Activated T-cell treated with anti-CD3 and anti-CD28 coated beads for 48 hours (primary cell): Measurements from ENCODE around the gene PCGF1.

Source experiments
- DNase-seq: peaks from one replicate; pipeline ENCODE4 v3.0.0-alpha.2; 2020; ENCODE audit warnings: low read depth

PCGF1 gene

DNA sequence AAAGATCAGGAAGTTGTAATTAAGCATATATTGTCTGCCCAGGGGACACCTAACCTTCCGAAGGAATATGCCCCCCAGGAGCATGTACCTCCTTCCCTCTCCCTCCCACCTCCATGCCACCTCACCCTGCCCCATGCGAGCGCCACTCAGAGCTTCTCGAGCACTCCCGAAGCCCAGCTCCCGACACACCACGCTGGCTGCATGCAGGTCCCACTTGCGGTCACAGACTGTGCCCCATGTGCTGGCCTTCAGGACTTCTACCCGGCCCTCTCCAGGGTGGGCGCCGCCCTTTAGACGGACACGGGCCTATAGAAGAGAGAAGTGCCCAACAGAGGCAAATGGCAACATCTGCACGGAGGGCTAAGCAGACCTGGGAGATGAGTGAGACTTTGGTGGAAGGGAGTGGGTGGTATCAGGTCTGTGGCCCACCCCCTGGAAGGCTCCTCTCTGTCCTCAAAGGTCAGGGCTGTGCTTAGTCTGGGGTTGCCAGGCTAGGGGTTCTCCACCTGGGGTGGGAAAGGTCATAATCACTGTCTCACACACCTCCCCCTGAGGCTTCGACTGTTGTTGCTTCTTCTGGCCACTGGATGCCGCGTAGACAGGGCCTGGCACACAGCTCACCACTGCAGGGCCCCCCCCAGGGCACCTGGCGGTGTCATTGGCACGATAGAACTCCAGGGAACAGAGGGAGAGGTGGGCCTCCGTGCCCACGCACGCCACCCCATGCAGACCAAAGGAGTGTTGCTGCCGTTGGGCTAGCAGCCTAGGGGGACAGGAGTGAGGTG, 28.9 kb upstream of the PCGF1 start:
- DNase-seq, result no peak

DNA sequence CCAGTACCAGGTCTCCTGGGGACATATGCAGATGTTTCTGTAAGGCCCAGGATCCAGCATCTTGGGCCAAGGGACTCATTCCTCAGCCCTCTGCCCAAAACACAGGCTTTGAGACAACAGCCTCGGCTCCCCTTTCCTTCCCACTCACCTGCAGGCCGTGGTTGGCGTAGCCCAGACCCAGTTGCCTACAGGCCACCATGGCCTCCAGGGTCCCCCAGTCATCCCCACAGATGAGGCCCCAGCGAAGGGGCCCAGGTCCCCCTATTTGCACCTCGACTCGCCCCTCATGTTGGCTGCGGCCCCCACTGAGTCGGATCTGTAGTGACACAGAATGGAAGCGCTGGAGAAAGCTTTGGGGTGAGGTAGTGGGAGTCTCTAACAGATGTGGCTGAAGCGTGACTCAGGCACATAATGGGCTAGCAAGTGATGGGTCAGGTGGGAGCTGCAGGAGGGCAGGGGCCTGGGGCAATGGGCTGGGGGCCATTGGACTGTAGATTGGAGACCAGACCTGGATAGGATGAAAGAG, 28.0 kb upstream of the PCGF1 start:
- DNase-seq, result no peak

DNA sequence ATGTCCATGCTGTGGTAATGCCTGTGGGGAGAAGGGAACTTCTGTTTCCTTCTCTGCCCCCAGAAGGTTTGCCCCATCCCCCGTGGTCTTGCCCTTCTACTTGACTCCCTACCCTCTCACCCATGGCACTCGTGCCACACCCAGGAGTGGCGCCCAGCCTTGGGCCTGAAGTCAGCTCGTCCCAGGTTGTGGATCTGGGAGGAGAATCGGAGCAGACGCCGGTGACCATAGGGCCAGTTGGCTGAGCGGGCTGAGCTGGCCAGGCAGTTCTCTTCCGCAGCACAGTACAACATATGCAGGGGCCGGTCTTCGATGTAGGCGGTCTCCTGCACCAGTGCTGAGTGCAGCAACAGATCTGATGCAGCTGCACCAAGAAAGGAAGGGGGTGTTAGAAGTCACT, 26.9 kb upstream of the PCGF1 start:
- no peak for DNase-seq

DNA sequence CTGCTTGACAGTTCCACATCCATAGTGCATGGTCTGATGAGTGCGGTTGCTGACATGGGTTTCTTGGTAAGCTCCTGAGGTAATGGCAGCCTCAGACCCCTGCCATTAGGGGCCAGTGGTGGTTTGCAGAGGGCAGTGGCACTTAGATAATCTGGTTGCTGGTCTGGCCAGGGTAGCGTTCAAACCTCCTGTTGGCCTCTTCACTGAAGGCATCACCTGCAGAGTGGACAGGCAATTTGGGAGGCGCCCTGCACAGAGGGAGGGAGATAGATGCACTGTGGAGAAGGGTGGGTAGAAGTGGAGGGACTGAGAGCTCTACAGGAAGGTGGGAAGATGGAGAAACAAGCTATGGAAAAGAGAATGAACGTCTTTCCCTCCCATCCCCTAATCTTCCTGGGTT, 26.0 kb upstream of the PCGF1 start:
- no peak for DNase-seq

DNA sequence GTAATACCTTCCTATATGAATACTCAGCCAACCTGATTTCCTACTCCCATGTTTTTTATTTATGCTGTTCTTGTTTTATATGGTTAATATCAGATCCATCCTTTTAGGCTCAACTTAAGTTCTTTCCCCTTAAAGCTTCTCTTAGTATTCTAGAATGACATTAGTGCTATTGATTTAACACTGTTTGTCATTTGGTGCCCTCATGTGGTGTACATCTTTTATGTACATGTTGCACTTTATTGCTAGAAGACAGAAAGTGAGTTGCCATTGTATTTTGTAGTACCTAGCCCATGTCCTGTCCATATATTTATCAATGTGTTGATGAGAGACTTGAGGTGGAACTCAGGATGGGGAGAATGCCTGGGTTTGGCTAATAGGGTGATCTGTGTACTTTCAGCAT, 24.7 kb upstream of the PCGF1 start:
- no peak for DNase-seq

DNA sequence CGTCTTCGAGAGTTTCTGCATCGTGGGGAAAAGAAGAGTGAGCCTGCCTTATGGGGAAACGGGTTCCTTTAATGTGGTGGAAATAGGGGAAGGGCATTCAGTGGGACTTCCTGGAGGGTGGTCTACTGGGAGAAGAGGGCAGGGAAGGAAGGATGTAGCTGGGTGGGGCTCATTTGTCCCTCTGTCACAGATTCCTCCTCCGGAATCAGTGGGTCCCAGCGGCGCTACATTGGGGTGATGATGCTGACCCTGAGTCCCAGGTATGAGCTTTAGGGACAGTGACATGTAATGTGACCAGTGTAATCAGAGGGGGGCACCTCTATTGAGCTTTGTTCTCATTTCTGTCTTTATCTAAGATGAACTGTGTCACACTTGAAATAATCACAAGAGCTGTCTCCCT, 24.2 kb upstream of the PCGF1 start:
- no peak for DNase-seq

DNA sequence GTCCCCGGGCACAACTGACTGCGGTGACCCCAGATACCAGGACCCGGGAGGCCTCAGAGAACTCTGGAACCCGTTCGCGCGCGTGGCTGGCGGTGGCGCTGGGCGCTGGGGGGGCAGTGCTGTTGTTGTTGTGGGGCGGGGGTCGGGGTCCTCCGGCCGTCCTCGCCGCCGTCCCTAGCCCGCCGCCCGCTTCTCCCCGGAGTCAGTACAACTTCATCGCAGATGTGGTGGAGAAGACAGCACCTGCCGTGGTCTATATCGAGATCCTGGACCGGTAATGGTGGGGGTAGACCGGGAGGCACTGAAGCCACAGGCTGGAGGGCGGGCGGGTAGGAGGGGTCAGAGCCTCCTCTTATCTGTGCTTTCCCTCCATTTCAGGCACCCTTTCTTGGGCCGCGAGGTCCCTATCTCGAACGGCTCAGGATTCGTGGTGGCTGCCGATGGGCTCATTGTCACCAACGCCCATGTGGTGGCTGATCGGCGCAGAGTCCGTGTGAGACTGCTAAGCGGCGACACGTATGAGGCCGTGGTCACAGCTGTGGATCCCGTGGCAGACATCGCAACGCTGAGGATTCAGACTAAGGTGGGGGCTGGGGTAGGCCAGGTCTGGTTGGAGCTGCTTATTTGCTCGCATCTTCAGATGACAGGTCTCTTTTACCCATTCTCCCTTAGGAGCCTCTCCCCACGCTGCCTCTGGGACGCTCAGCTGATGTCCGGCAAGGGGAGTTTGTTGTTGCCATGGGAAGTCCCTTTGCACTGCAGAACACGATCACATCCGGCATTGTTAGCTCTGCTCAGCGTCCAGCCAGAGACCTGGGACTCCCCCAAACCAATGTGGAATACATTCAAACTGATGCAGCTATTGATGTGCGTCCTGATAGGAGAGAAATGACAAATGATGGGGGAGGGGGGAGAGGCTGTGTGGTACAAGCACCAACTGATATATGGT, 23.0 kb upstream of the PCGF1 start:
- DNase-seq, result peak; percentile 25

DNA sequence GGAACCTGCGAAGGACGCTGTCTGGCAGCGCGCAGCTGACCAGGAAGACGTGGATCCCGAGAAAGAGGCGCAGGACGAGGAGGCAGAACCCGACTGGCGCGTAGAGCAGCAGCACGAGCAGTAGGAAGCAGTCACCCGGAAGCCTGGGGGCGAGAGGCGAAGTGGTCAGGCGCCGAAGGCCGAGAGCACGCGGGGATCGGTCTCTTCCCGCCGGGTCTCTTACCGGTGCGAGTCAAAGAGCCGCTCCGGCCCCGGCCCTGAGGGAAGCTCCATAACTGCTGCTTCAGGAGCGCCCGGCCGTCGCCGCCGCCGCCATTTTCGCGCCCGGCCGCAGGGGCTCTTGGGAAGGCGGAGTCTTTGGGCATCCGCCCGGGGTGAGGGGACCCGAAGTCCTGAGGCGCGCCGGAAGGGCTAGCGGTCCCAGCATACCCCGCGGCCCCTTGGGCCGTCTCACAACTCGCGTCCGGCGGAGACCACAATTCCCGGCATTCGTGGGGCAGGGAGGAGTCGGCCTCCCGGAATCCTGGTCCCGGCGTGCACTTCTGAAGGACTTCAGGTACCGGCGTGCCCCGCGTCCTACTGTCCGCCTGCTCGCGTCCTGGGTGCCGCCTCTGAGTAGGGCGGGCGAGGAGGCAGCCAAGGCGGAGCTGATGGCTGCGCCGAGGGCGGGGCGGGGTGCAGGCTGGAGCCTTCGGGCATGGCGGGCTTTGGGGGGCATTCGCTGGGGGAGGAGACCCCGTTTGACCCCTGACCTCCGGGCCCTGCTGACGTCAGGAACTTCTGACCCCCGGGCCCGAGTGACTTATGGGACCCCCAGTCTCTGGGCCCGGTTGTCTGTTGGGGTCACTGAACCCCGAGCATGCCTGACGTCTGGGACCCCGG, 22.1 kb upstream of the PCGF1 start, which contains the start of the genes AUP1 and HTRA2:
TSS of gene AUP1 (minus strand) at position 350 of the 882 bp plus-strand sequence. CDS start at position 273, 77 bp downstream.
TSS of gene HTRA2 (plus strand) at position 577 of the 882 bp plus-strand sequence. CDS start at position 651, 74 bp downstream.
- DNase-seq, result peak; percentile 92

DNA sequence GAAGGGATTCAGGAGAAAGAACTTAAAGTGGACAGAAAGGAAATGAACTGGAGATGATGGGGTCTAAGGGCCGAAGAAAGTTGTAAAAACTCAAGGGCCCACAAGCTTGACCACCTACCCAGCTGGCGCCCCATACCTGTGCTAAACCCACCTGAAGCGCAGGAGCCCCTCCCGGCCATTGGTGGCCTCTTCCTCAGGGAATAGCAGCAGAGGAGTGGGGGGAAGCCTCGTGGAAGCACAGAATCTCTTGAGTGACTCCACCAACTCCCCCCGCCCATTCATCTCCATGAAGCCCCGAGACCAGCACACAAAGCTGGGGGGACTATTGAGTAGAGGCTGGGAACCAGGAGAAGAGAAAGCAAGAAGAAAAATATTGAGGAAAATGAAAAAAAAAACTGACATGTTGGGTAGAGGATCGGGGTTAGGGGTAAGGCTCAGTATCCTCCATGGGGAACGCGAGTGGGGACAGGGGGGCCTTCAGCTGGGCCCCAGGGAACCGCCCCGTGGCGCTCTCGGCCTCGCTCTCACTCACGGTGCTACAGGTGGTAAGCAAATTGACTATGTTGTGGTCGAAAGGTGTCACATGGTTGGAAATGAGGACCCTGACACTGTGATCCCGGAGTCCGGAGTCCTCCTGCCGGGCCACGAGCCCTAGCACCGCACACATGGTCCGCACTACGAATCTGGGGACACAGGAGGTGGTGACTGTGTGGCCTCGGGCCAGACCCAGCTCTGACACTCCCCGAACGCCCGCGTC, 21.3 kb upstream of the PCGF1 start:
- no peak for DNase-seq

DNA sequence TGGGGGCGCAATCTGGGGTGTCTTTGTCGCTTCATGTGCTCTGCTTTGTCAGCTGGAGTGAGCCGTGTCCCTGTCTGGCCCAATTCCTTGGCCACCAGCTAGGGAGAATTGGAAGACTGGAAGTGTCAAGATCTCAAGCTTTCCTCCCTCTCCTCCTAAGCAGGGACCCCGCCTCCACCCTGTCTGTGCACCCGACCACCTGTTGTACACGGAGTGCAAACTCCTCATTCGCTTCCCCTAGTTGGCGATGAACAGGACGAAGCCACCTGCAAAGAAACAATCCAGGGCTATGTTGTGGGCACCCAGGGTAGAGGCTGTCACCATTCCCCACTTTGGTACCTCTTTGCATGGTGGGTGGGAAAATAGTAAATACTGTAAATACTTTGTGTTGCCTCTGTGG, 20.2 kb upstream of the PCGF1 start:
- DNase-seq, result no peak

DNA sequence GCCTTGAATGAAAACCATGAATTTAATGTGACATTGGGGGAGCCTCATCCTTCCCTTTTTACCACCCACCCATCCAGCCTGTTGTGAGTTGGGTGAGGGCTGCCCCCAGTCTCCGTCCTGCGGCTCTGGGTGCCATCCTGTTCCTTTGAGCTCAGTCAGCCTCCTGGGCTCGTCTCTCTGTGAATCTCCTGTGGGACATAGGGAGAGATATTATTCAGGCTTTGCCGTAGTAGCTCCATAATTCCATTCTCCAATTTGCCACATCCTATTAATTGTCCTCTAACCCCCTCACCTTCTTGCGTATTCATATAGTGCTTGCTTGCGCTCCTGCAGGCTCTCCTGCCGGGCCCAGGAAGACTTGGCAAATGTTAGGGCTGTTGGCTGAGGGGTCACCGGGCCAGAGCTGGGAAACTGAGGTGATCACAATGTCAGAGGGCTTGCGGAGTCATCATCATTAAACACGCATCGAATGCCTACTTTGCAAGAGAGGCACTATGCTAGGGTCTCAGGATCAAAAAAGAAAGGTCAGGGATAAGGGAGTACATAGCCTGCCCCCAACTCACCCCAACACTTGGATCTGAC, 19.2 kb upstream of the PCGF1 start:
- no peak for DNase-seq

DNA sequence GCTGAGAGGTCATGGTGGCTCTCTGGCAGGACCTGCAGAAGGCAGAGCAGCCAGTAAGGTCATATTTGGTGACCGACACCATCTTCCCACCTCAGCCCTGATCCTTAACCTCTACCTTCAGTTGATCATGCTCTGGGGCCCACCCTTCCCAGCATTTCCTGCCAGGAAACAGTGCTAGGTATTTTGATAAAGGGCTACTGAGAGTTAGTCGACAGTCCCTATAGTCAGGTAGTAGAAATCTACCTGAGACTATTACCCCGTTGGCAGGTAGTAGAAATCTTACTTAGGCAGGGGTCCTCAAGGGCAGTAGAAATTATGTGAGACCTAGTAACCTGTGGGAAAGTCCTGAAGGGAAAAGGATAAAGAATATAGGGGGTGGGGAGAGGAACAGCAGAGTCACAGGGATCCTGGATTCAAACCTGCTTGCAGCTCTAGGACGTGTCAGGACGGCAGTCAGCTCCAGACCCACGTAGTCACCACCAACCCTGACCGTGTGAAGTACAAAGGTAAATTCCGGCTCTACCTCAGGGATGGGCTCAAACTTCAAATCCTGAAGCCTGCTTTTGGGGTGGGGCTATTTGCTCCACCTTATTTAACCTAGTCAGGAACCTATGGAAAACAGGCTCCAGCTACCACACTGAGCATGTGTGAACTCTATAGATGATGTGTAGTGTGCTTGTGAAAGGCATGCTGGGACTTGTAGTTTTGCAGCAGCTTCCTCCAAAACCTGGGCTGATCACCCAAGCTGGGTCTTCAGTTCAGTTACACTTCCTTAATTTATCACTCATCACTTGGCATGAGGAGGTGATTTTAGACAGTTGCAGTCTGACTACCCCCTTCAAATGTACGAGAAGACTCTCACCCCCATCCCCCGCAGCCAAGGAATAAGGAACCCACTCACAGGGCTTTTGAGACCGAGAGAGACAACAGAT, 18.5 kb upstream of the PCGF1 start, which contains the start of gene DQX1:
TSS of gene DQX1 (minus strand) at position 515 of the 932 bp plus-strand sequence. CDS start at position 13, 502 bp downstream.
- DNase-seq, result no peak

DNA sequence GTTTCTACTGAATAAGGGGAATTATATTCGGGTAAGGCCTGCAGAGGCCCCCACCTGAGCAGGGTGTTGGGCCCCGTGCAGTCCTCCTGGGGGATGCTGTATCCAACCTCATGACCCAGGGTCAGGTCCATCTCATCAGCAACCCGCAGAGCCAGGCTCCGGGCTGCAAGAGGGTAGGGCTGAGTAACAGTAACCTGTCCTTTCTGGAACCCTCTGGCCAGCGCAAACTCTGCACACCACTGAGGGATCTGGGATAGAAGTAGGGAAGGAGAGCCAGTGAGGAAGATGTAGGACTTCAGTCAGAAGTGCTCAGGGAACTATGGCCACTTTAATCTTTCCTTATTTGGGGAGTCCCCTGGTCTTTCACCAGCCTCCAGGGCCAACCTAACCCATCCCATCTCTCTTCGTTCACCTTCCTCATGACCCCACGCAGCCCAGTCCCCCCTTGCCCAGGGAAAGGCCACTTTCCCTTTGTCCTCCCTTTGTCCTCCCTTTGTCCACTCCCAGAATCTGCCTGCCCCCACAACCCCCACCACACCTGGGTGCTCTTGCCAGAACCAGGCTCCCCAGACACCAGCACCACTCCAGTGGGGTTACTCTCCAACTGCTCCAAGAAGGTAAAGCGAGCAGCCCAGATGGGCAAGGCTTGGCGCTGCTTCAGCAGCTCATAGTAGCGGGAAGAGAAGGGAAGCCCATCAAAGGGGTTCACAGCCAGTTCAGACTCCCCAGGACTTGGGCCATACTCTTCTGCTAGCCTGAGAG, 17.6 kb upstream of the PCGF1 start:
- DNase-seq, result no peak

DNA sequence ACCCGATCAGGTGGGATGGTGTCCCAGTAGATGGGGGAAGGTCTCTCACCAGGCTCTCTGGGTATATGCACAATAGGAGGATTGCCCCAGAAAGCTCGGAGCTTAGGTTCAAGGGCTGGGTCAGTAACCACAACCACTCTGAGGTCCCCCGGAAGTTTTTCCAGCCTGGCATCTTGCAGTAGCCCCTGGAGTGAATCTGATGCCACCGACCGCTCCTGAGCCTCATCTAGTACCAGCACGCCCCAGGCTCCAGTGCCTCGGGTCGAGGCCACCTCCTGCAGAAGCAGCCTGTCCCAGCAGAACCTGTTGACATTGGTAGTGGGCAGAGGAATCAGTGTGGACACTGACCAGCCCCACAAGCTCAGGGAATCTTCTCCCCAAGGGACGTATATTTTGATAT, 16.5 kb upstream of the PCGF1 start:
- no peak for DNase-seq

DNA sequence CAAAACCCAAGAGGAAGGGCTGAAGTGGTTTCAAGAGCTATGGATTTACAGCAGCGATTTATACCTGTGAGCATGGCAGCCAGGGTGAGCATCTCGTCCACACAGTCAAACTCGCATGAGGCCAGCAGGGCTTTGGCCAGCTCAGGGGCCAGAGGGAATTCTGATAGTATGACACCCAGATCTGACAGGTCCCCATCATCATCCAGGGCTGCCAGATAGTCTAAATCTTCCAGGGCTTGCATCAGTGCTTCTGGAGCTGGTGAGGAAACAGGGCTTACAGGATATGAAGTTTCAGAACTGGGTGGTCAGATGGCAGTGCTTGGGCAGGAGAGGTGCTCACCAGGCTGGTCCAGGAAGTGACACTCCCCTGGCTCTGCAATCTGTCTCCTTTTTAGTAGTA, 15.0 kb upstream of the PCGF1 start:
- no peak for DNase-seq

DNA sequence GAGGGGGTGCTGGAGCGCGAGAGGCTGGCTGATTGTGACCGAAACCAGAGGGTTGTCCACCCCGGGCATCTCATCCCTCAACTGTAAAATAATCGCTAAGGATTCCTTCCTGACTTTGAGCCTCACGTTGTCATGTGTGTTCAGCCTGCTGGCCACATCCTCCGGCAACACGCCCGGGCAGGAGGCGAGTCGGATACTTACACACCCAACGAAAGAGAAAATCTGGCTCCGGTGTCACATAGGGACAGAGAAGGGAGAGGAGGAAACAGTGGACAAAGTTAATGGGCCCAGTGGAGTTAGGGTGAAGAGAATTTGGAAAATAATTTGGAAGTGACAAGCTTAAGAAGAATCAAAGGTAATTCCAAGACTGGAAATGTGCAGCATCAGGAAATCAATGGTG, 9.2 kb upstream of the PCGF1 start:
- no peak for DNase-seq

DNA sequence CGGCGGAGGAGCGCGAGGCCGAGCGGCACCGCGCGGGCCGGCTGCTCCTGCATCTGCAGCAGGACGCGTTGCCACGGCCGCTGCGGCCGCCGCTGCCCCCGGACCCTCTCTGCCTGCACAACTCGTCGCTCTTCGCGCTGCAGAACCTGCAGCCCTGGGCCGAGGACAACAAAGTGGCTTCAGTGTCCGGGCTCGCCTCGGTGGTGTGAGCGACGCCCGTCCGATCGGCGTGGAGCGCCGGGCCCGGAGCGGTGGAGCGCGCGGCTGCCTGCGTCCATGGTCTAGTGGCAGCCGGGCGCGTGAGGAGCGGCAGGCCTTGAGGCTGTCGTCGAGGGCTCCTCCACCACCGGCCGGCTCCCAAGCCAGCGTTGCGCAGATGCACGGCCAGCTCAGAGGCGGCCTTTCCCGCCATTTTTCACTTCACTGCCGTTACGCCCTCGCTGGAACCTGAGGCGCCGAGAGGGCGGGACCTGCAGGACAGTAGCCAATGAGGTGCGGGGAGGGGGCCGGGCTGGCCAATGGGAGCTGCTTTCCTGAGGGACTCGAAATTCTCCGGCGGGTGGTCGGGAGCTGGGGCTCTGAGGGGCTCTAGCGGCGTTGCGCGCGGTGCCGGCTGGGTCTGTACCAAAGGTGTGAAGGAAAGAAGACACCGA, 8.6 kb upstream of the PCGF1 start:
- peak; percentile 71 for DNase-seq
